Measurements from ENCODE around the gene RSPH6A. TPM values are rescaled to one million over a fixed set of nuclear protein-coding genes. Genes with fewer than 3 reads are reported as not detected.
A peak's percentile ranks its signal among the peaks of the same experiment; 100 is the strongest.

The RSPH6A gene
- total RNA-seq, 1 experiment from 2014 or later, result 0.39 TPM

- Histone ChIP-seq H3K27ac (no peak overlapping the region), H3K79me2 (ENCODE audit: low read depth) (no peaks in the 10 kb centered on the region), H2AFZ (no peak overlapping the region), H3K4me1 (replicated peaks; ENCODE audit: insufficient read depth) (no peaks in the 10 kb centered on the region), H4K20me1 (ENCODE audit: insufficient read depth) (peaks cover 4% of the 10 kb centered on the region), H3K9me3 (ENCODE audit: insufficient read depth, low read depth) (no peaks in the 10 kb centered on the region), H3K4me3 (no peak overlapping the region), H3F3A (ENCODE audit: insufficient read depth, low read depth) (peaks cover 7% of the 10 kb centered on the region; the same call in 1 of the 2 replicates), H3K36me3 (ENCODE audit: low read depth) (0 out of 2 replicates have a peak, but pooled peaks cover under 1% of the 10 kb centered on the region), H3K27me3 (ENCODE audit: insufficient read depth, low read depth) (no peaks in the 10 kb centered on the region), H3K4me2 (no peak overlapping the region), H3K9me2 (ENCODE audit: insufficient read depth) (no peaks in the 10 kb centered on the region)
- ChIA-PET POLR2A (ENCODE audit: unreplicated experiment) (interaction anchor here (0.5 kb wide), 1 partner anchor 26 kb away, joined by 4 read pairs; no protein-coding TSS in a partner anchor), CTCF (interaction anchor here (0.6 kb wide), 1 partner anchor 57 kb away, joined by 3 read pairs; no protein-coding TSS in a partner anchor)
- intact Hi-C loops (cut with micrococcal nuclease; ENCODE audit: unreplicated experiment), result no loop called here
- no peak for TF ChIP-seq EZH2 (IDR thresholded peaks at IDR 0.05; ENCODE audit: low read depth)
- TF ChIP-seq, protein P1, sequence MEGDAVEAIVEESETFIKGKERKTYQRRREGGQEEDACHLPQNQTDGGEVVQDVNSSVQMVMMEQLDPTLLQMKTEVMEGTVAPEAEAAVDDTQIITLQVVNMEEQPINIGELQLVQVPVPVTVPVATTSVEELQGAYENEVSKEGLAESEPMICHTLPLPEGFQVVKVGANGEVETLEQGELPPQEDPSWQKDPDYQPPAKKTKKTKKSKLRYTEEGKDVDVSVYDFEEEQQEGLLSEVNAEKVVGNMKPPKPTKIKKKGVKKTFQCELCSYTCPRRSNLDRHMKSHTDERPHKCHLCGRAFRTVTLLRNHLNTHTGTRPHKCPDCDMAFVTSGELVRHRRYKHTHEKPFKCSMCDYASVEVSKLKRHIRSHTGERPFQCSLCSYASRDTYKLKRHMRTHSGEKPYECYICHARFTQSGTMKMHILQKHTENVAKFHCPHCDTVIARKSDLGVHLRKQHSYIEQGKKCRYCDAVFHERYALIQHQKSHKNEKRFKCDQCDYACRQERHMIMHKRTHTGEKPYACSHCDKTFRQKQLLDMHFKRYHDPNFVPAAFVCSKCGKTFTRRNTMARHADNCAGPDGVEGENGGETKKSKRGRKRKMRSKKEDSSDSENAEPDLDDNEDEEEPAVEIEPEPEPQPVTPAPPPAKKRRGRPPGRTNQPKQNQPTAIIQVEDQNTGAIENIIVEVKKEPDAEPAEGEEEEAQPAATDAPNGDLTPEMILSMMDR (conservative IDR thresholded peaks at IDR 0.05), result no peak
- DNase-seq, result peak in 1 of 2 experiments; percentile 20
- no TSS peak for BruUV-seq (replicated peaks)
Observed at GRCh38 chr19:45825917-45826893, 11.1 kb upstream of the RSPH6A start.

DNA sequence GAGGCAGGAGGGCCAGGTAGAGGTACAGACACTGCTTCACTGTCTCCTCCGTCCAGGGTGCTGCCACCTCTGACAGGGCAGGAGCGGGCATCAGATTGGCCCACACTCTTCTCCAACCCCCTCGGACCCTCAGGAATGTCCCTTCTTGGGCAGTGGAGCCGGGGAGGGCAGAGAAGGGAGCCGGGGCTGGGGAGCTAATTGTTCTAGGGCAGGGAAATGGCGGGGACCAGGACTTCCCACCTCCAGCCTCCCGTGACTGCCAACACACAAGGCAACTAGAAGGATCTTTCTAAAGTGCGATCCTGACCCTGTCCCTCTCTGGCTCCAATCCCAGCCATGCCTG, 10.1 kb upstream of the RSPH6A start:
- POLR2A ChIA-PET (ENCODE audit: unreplicated experiment), result no interaction called here
- Histone ChIP-seq H3K9me3 (ENCODE audit: insufficient read depth, low read depth) (no peaks in the 10 kb centered on the region), H3K27me3 (ENCODE audit: insufficient read depth, low read depth) (no peaks in the 10 kb centered on the region), H3K4me2 (no peak overlapping the region), H2AFZ (no peak overlapping the region), H3K9me2 (ENCODE audit: insufficient read depth) (no peaks in the 10 kb centered on the region), H3K36me3 (ENCODE audit: low read depth) (no peaks in the 10 kb centered on the region), H3K79me2 (ENCODE audit: low read depth) (no peaks in the 10 kb centered on the region), H3K4me3 (no peak overlapping the region), H3F3A (ENCODE audit: insufficient read depth, low read depth) (peaks cover 7% of the 10 kb centered on the region; the same call in 1 of the 2 replicates), H3K27ac (no peak overlapping the region), H4K20me1 (ENCODE audit: insufficient read depth) (peaks cover 3% of the 10 kb centered on the region), H3K4me1 (replicated peaks; ENCODE audit: insufficient read depth) (no peaks in the 10 kb centered on the region)
- DNase-seq, result no peak
- TF ChIP-seq, protein P1 (conservative IDR thresholded peaks at IDR 0.05), result no peak
- no peak for TF ChIP-seq EZH2 (IDR thresholded peaks at IDR 0.05; ENCODE audit: low read depth)
- CTCF ChIA-PET, result no interaction called here
- intact Hi-C loops (cut with micrococcal nuclease; ENCODE audit: unreplicated experiment), result no loop called here
- no TSS peak for BruUV-seq (replicated peaks)

DNA sequence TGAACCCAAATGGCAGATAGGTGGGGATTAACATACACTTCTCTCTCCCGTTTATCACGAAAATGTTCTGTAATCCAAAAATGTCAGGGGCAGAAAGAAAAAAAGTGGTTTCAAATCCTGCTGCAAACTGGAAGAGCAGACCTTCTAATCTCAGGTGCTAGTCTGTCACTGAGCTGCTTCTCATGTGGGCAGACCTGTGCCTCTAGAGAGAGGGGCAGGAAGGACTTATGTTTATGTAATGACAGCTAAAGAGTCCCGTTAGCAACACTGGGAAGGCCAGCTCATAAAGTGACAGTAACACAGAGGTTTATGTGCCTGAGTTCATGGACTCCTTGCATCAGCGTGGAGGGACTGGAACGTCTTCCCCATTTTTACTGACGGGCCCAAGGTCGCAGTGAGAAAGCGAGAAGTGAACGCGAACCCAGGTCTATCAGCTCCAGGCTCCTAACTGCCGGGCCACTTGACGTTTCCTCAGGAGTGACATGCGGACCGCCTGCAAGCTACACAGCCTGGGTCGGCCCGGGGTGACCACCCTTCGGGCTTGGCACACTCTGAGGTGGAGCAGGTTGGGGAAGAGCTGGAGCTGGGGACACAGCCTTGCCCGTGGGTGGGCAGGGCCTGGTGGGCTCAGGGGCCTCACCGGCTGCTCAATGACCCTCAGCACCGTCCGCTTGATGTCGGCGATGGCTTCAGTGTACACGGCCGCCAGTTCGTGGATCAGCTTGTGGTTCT, 9.6 kb upstream of the RSPH6A start:
- intact Hi-C loops (cut with micrococcal nuclease; ENCODE audit: unreplicated experiment), result no loop called here
- no peak overlapping the region for H3K4me3 ChIP-seq
- H2AFZ ChIP-seq, result no peak overlapping the region
- no peak overlapping the region for H3K4me2 ChIP-seq
- H3K36me3 ChIP-seq (ENCODE audit: low read depth), result no peaks in the 10 kb centered on the region
- no peaks in the 10 kb centered on the region for H3K4me1 ChIP-seq (replicated peaks; ENCODE audit: insufficient read depth)
- no peak for TF ChIP-seq EZH2 (IDR thresholded peaks at IDR 0.05; ENCODE audit: low read depth)
- TF ChIP-seq, protein P1 (conservative IDR thresholded peaks at IDR 0.05), result no peak
- no peaks in the 10 kb centered on the region for H3K27me3 ChIP-seq (ENCODE audit: insufficient read depth, low read depth)
- H3K9me3 ChIP-seq (ENCODE audit: insufficient read depth, low read depth), result no peaks in the 10 kb centered on the region
- BruUV-seq (replicated peaks), result no TSS peak
- H3K9me2 ChIP-seq (ENCODE audit: insufficient read depth), result no peaks in the 10 kb centered on the region
- H3K27ac ChIP-seq, result no peak overlapping the region
- CTCF ChIA-PET, result no interaction called here
- peaks cover 7% of the 10 kb centered on the region; the same call in 1 of the 2 replicates for H3F3A ChIP-seq (ENCODE audit: insufficient read depth, low read depth)
- peak in 1 of 2 experiments; percentile 23 for DNase-seq
- no peaks in the 10 kb centered on the region for H3K79me2 ChIP-seq (ENCODE audit: low read depth)
- no peaks in the 10 kb centered on the region for H4K20me1 ChIP-seq (ENCODE audit: insufficient read depth)
- POLR2A ChIA-PET (ENCODE audit: unreplicated experiment), result no interaction called here

Data from PC-9 (cell line).